DND-41 (cell line): Measurements from ENCODE around the gene TENT5C.

Source experiments
- EZH2 ChIP-seq: IDR thresholded peaks from 3 replicates; pipeline ENCODE4 v1.6.1; 2012; ENCODE audit warnings: borderline replicate concordance, low read depth, mild to moderate bottlenecking, moderate library complexity, low read length, inconsistent platforms; ENCODE audit not compliant: severe bottlenecking
- TF ChIP-seq, protein P1 (sequence below): IDR thresholded peaks from 2 replicates; pipeline ENCODE4 v1.5.1; 2012; ENCODE audit warnings: borderline replicate concordance, low read length, moderate library complexity, mild to moderate bottlenecking; ENCODE audit not compliant: poor library complexity, severe bottlenecking; ENCODE audit errors: extremely low read depth

- TF ChIP-seq, protein P1, sequence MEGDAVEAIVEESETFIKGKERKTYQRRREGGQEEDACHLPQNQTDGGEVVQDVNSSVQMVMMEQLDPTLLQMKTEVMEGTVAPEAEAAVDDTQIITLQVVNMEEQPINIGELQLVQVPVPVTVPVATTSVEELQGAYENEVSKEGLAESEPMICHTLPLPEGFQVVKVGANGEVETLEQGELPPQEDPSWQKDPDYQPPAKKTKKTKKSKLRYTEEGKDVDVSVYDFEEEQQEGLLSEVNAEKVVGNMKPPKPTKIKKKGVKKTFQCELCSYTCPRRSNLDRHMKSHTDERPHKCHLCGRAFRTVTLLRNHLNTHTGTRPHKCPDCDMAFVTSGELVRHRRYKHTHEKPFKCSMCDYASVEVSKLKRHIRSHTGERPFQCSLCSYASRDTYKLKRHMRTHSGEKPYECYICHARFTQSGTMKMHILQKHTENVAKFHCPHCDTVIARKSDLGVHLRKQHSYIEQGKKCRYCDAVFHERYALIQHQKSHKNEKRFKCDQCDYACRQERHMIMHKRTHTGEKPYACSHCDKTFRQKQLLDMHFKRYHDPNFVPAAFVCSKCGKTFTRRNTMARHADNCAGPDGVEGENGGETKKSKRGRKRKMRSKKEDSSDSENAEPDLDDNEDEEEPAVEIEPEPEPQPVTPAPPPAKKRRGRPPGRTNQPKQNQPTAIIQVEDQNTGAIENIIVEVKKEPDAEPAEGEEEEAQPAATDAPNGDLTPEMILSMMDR: peak; percentile 12
- TF ChIP-seq EZH2: no peak
Observed at GRCh38 chr1:117590273-117590925, 15.4 kb upstream of the TENT5C start.
